ENCODE measurements around the gene CDR2. TPM values are rescaled to one million over a fixed set of nuclear protein-coding genes. Genes with fewer than 3 reads are reported as not detected.

Gene CDR2
- polyA plus RNA-seq, 3 donors, result 2.5 to 5.9 (median 4.8) TPM

DNA sequence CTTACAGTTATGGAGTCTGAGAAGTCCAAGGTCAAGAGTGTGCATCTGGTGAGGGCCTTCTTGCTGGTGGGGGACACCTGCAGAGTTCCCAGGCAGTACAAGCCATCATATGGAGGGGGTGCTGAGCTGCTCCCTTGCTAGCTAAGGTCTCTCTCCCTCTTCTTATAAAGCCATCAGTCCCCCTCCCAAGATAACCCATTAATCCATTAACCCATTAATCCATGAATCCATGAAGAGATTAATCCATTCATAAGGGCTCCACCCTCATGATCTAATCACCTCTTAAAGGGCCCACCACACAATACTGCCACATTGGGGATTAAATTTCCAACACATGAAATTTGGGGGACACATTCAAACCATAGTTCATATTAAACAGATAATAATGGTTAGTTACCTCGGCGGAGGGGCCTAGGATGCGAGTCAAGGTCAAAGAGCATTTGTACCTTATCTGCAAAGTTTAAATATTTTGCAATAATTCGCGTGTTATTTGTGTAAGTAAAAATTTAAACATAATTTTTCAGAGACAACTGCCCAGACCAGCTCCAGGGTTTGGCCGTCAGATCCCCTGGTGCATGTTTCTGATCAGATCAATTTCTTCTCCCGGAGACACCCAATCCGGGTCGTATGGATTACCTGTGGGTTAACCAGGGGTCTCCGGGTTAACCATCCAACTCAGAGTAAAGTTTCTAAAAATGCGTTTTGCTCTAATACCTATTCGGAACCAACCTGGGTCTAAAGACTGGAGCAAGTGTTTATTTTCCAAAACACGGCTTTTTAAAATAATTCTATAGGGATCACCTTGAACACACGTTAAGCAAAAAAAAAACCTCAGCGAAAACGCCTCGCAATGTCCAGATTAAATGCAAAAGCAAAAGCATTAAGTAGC is 78.0 kb downstream of the CDR2 start:
- H3K36me3 ChIP-seq (replicated peaks in 1 of 2; ENCODE audit: control insufficient read depth in 1 of 2, insufficient read depth in 2 of 2, low read length in 2 of 2), result no peaks in the 10 kb centered on the region
- TF ChIP-seq, protein P1, sequence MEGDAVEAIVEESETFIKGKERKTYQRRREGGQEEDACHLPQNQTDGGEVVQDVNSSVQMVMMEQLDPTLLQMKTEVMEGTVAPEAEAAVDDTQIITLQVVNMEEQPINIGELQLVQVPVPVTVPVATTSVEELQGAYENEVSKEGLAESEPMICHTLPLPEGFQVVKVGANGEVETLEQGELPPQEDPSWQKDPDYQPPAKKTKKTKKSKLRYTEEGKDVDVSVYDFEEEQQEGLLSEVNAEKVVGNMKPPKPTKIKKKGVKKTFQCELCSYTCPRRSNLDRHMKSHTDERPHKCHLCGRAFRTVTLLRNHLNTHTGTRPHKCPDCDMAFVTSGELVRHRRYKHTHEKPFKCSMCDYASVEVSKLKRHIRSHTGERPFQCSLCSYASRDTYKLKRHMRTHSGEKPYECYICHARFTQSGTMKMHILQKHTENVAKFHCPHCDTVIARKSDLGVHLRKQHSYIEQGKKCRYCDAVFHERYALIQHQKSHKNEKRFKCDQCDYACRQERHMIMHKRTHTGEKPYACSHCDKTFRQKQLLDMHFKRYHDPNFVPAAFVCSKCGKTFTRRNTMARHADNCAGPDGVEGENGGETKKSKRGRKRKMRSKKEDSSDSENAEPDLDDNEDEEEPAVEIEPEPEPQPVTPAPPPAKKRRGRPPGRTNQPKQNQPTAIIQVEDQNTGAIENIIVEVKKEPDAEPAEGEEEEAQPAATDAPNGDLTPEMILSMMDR (IDR thresholded peaks at IDR 0.05), result no peak
- no peak for DNase-seq
- peak overlapping the region; percentile 80 for H3K4me2 ChIP-seq (replicated peaks; ENCODE audit: extremely low read depth, low read length, poor library complexity, severe bottlenecking)
- H3K27ac Mint-ChIP-seq, result peak overlapping the region in 1 of 7 donors; percentile 95
- 0% methylated on average over 8 of the region's 17 CpGs for WGBS (ENCODE audit: insufficient coverage)
- H3K9me3 ChIP-seq (replicated peaks in 1 of 2; ENCODE audit: control insufficient read depth in 1 of 2, insufficient read depth in 1 of 2, low read length in 2 of 2), result no peaks in the 10 kb centered on the region
- H3K9me3 Mint-ChIP-seq, result no peaks in the 10 kb centered on the region
- intact Hi-C loops (cut with micrococcal nuclease), result loop anchor here (1.0 to 10.0 kb wide), 4 partner anchors 105 to 642 kb away; partner anchors contain the start of genes IGSF6 (in 2 of the 2) and PDZD9 (in 2 of the 2)
- no peak overlapping the region for H3K27ac ChIP-seq (ENCODE audit: low read depth in 1 of 2, low read length in 2 of 2)
- peaks cover 35% of the 10 kb centered on the region for H3K79me2 ChIP-seq (ENCODE audit: insufficient read depth, low read length)
- peaks cover 28% of the 10 kb centered on the region for H4K20me1 ChIP-seq (ENCODE audit: insufficient read depth, low read length)
- peak overlapping the region; percentile 64 to 95 (median 94) for H3K4me3 ChIP-seq (replicated peaks in 1 of 3; ENCODE audit: low read depth in 2 of 3, low read length in 3 of 3)
- peak overlapping the region; percentile 46 for H2AFZ ChIP-seq (ENCODE audit: insufficient read depth, low read depth, low read length, poor library complexity, severe bottlenecking)
- peaks cover 28% of the 10 kb centered on the region for H3K4me1 Mint-ChIP-seq
- H3K4me3 Mint-ChIP-seq, result peak overlapping the region; percentile 78 to 85
- H3K9ac ChIP-seq (ENCODE audit: insufficient read depth, low read length, poor library complexity, severe bottlenecking), result peak overlapping the region; percentile 39
- peaks cover 0 to 4% (median 0%) of the 10 kb centered on the region in 3 donors for H3K27me3 Mint-ChIP-seq (ENCODE audit: low read depth in 3 of 3)
- H3K36me3 Mint-ChIP-seq, result peaks cover 6 to 9% of the 10 kb centered on the region in 2 donors
- peaks cover 20 to 25% of the 10 kb centered on the region in 2 donors for H3K4me1 ChIP-seq (ENCODE audit: control insufficient read depth in 1 of 2, insufficient read depth in 2 of 2, low read length in 2 of 2)
- H3K27me3 ChIP-seq (ENCODE audit: control insufficient read depth in 2 of 2, insufficient read depth in 2 of 2, low read length in 2 of 2), result no peaks in the 10 kb centered on the region

Other genes starting within 250 kb of the CDR2 start
- gene SDR42E2, start 212.1 kb downstream of the CDR2 start, polyA plus RNA-seq, result under 1 TPM in 2 of 3 donors, not detected in 1; 0.16 to 0.23 TPM
- 1 to 10 TPM in 2 of 3 donors, under 1 TPM in 1; 0.85 to 6.5 (median 1.7) TPM for gene EEF2K, start 168.3 kb downstream of the CDR2 start, polyA plus RNA-seq
- gene POLR3E, start 77.2 kb downstream of the CDR2 start, polyA plus RNA-seq, result 10 to 100 TPM in 1 of 3 donors, 1 to 10 TPM in 2; 4.1 to 34.6 (median 5.7) TPM
- 100 to 1,000 TPM in 1 of 3 donors, 1 to 10 TPM in 1, under 1 TPM in 1; 0.99 to 239 (median 1.1) TPM for gene NPIPB5, start 136.3 kb upstream of the CDR2 start, polyA plus RNA-seq